Activated CD8-positive, alpha-beta T cell treated with anti-CD3 and anti-CD28 coated beads for 36 hours (primary cell): ENCODE results near the gene ABR. TPM values are rescaled to one million over a fixed set of nuclear protein-coding genes. Genes with fewer than 3 reads are reported as not detected.

Experiments used
- ATAC-seq: fragments of 200-7000 bp; cut with Tn5 transposase; one replicate; pipeline ENCODE4 v1.10.0; 2021; ENCODE audit warnings: mild to moderate bottlenecking, moderate library complexity
- CTCF ChIA-PET: fragments of 350-600 bp; sonication (Branson Sonifier 250); formaldehyde crosslinking; loops from one replicate; lab custom pipeline; 2021; ENCODE audit warnings: antibody characterized with exemption; lab: Charles Lee
- POLR2A ChIA-PET: fragments of 350-600 bp; sonication (Branson Sonifier 250); formaldehyde crosslinking; loops from one replicate; lab custom pipeline; 2021; ENCODE audit warnings: antibody characterized with exemption; lab: Charles Lee
- DNase-seq: peaks from one replicate; pipeline ENCODE4 v3.0.0-alpha.2; 2020
- H3K27ac Mint-ChIP-seq: one replicate; pipeline ENCODE4 v1.8.0; 2021; ENCODE audit warnings: mild to moderate bottlenecking, mixed read lengths
- H3K27me3 Mint-ChIP-seq: one replicate; pipeline ENCODE4 v1.8.0; 2021; ENCODE audit warnings: mixed read lengths
- H3K36me3 Mint-ChIP-seq: one replicate; pipeline ENCODE4 v1.8.0; 2021; ENCODE audit warnings: low read depth, mixed read lengths
- H3K4me1 Mint-ChIP-seq: one replicate; pipeline ENCODE4 v1.8.0; 2021; ENCODE audit warnings: low read depth, mixed read lengths
- H3K4me3 Mint-ChIP-seq: one replicate; pipeline ENCODE4 v1.8.0; 2021; ENCODE audit warnings: mild to moderate bottlenecking, moderate library complexity, mixed read lengths
- H3K9me3 Mint-ChIP-seq: one replicate; pipeline ENCODE4 v1.8.0; 2021; ENCODE audit warnings: mixed read lengths
- intact Hi-C: fragments of 100-400 bp; cut with micrococcal nuclease; formaldehyde crosslinking; loops from one replicate; pipeline ENCODE4 v1.10.0; 2022
- total RNA-seq, 2 experiments: library from RNA; stranded (reverse); gene quantifications; one replicate each; pipeline ENCODE4 v1.2.3, GENCODE V29; 2021
- TF ChIP-seq, protein P1 (sequence below): fragments of 200-600 bp; IDR thresholded peaks from one replicate; pipeline ENCODE4 v1.8.0; 2022; ENCODE audit warnings: antibody characterized with exemption, mild to moderate bottlenecking

ABR gene
- total RNA-seq, 2 experiments from 2014 or later, result 44.4 to 46.6 TPM

DNA sequence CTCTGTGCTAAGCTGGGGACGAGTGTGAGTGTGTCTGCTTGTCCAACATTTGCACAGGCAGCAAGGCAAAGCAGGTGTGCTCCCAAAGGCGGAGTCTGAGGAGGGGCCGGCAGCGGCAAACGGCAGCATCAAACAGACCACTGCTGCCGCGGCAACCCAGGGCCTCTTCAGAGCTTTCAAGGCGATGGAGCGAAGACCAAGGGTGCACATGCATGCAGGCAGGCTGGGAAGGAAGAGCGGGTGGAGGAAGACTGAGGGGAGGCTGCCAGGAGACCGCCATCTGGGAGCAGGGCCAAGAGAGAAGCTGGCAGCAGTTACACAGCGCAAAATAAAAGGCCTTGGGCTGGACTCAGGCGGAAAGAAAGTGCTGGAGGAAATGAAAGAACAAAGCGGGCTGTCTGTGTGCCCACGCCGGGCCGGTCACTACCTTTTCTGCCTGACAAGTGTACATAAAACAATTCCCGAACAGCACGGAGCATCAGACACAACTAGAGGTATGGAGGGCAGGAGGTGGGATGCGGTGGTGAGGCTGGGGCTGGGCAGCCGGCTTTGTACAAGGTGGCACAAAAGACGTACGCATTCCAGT, 174.3 kb downstream of the ABR start:
- H3K4me1 Mint-ChIP-seq, result peaks cover 11% of the 10 kb centered on the region
- intact Hi-C loops, result no loop called here
- H3K4me3 Mint-ChIP-seq, result no peak overlapping the region
- CTCF ChIA-PET, result interaction anchor here (1.1 to 1.2 kb wide), 2 partner anchors 117 to 210 kb away, joined by 3 read pairs; no protein-coding TSS in a partner anchor
- DNase-seq, result no peak
- POLR2A ChIA-PET, result interaction anchor here (2.1 kb wide), 1 partner anchor 9 kb away, joined by 6 read pairs; the partner anchor contains the start of gene TIMM22
- TF ChIP-seq, protein P1, sequence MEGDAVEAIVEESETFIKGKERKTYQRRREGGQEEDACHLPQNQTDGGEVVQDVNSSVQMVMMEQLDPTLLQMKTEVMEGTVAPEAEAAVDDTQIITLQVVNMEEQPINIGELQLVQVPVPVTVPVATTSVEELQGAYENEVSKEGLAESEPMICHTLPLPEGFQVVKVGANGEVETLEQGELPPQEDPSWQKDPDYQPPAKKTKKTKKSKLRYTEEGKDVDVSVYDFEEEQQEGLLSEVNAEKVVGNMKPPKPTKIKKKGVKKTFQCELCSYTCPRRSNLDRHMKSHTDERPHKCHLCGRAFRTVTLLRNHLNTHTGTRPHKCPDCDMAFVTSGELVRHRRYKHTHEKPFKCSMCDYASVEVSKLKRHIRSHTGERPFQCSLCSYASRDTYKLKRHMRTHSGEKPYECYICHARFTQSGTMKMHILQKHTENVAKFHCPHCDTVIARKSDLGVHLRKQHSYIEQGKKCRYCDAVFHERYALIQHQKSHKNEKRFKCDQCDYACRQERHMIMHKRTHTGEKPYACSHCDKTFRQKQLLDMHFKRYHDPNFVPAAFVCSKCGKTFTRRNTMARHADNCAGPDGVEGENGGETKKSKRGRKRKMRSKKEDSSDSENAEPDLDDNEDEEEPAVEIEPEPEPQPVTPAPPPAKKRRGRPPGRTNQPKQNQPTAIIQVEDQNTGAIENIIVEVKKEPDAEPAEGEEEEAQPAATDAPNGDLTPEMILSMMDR, result no peak
- H3K27ac Mint-ChIP-seq, result peak overlapping the region; percentile 6
- no peaks in the 10 kb centered on the region for H3K9me3 Mint-ChIP-seq
- ATAC-seq, result no peak
- H3K36me3 Mint-ChIP-seq, result peaks cover 20% of the 10 kb centered on the region
- H3K27me3 Mint-ChIP-seq, result no peaks in the 10 kb centered on the region

DNA sequence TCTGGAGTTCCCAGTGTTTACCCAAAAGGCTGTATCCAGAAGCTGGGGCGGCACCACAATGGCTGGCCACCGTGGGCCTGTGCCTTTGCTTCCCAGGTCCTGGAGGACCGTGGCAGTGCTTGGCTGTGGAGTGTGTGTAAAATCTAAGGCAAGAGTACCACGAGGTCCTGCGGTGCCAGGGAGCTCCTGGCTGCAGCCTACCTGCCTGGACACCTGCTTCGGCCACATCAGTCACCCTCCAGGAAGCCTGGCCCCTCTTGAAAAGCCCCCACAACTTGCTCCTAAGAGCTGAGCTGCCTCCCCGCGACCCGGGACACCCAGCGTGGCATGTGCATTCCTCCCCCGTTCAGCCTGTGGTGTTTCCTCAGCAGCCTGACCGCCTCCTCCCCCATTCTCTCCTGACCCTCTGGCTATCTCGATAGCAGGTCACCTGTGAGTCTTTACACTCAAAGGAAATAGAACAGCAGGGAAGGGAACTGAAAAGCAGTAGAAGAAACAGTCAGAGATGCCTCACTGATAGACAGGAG, 174.9 kb downstream of the ABR start:
- no peak overlapping the region for H3K4me3 Mint-ChIP-seq
- no peaks in the 10 kb centered on the region for H3K27me3 Mint-ChIP-seq
- DNase-seq, result no peak
- no peak overlapping the region for H3K27ac Mint-ChIP-seq
- CTCF ChIA-PET, result interaction anchor here (1.1 to 1.2 kb wide), 2 partner anchors 118 to 209 kb away, joined by 3 read pairs; no protein-coding TSS in a partner anchor
- peaks cover 13% of the 10 kb centered on the region for H3K4me1 Mint-ChIP-seq
- peaks cover 24% of the 10 kb centered on the region for H3K36me3 Mint-ChIP-seq
- POLR2A ChIA-PET, result interaction anchor here (2.1 kb wide), 1 partner anchor 8 kb away, joined by 6 read pairs; the partner anchor contains the start of gene TIMM22
- H3K9me3 Mint-ChIP-seq, result no peaks in the 10 kb centered on the region
- no peak for ATAC-seq
- TF ChIP-seq, protein P1, result no peak
- intact Hi-C loops, result no loop called here

DNA sequence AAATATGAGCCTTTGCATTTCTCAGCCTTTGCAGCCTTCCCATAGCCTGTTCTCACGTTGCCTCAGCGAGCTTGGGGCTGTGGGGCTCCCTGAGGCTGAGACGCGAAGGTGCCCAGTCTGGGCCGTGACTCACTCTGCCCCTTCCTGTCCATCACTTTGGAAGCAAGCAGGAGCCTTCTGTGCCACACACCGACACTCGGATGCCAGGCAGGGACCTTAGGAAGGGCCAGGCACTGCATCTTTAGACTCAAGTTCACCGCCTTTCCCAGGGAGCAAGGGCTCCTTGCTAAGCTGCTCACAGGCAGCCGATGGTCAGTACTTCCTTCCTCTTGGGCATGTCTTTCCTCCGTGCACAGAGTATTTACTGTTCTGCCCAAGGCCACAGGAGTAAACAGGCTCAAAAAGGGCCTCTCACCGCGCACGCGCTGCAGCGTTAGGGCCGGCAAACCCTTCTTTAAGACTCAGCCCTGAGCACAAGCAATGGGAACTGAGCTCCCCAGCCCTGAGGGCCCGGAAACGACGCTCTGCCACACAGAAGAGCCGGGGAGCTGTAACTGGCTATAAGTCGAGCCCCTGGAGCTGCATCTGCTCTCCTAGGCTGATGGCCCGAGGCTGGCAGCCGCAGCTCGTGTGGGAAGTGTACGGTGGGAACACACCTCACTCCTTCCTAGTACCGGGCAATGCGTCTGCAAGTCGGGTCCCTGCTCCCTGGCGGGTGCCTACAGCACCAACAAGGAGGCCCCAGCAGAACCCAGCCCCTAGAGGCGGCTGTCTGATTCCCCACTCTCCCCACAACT, 175.6 kb downstream of the ABR start:
- Mint-ChIP-seq H3K9me3 (no peaks in the 10 kb centered on the region), H3K4me3 (no peak overlapping the region), H3K27me3 (no peaks in the 10 kb centered on the region), H3K4me1 (peaks cover 18% of the 10 kb centered on the region), H3K27ac (no peak overlapping the region), H3K36me3 (peaks cover 30% of the 10 kb centered on the region)
- TF ChIP-seq, protein P1, result no peak
- ATAC-seq (no peak), DNase-seq (no peak)
- intact Hi-C loops, result no loop called here
- ChIA-PET POLR2A (interaction anchor here (2.1 kb wide), 1 partner anchor 7 kb away, joined by 6 read pairs; the partner anchor contains the start of gene TIMM22), CTCF (interaction anchor here (1.1 to 1.2 kb wide), 2 partner anchors 119 to 208 kb away, joined by 3 read pairs; no protein-coding TSS in a partner anchor)

DNA sequence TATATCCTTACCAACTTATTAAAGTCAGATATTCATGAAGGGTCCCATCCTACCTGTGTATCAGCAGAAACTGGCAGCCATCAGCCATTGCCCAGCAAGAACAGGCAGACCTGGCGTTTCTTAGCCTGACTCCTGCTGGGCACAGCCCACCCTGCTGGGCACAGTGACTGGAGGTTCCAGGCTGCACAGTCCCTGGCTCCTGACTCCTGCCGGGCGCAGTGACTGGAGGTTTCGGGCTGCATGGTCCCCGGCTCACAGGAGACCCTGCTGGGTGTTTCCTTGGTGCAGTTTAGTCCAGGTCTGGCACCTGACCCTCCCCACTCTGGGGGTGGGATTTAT, 176.2 kb downstream of the ABR start:
- Mint-ChIP-seq H3K4me1 (peaks cover 24% of the 10 kb centered on the region), H3K36me3 (peaks cover 30% of the 10 kb centered on the region), H3K4me3 (no peak overlapping the region), H3K27ac (no peak overlapping the region), H3K27me3 (no peaks in the 10 kb centered on the region), H3K9me3 (no peaks in the 10 kb centered on the region)
- no peak for DNase-seq
- CTCF ChIA-PET, result no interaction called here
- POLR2A ChIA-PET, result no interaction called here
- ATAC-seq, result no peak
- intact Hi-C loops, result no loop called here
- TF ChIP-seq, protein P1, result no peak
